ENCODE data around the gene PVR.
A peak's percentile ranks its signal among the peaks of the same experiment; 100 is the strongest.

Gene PVR, protein sequence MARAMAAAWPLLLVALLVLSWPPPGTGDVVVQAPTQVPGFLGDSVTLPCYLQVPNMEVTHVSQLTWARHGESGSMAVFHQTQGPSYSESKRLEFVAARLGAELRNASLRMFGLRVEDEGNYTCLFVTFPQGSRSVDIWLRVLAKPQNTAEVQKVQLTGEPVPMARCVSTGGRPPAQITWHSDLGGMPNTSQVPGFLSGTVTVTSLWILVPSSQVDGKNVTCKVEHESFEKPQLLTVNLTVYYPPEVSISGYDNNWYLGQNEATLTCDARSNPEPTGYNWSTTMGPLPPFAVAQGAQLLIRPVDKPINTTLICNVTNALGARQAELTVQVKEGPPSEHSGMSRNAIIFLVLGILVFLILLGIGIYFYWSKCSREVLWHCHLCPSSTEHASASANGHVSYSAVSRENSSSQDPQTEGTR

DNA sequence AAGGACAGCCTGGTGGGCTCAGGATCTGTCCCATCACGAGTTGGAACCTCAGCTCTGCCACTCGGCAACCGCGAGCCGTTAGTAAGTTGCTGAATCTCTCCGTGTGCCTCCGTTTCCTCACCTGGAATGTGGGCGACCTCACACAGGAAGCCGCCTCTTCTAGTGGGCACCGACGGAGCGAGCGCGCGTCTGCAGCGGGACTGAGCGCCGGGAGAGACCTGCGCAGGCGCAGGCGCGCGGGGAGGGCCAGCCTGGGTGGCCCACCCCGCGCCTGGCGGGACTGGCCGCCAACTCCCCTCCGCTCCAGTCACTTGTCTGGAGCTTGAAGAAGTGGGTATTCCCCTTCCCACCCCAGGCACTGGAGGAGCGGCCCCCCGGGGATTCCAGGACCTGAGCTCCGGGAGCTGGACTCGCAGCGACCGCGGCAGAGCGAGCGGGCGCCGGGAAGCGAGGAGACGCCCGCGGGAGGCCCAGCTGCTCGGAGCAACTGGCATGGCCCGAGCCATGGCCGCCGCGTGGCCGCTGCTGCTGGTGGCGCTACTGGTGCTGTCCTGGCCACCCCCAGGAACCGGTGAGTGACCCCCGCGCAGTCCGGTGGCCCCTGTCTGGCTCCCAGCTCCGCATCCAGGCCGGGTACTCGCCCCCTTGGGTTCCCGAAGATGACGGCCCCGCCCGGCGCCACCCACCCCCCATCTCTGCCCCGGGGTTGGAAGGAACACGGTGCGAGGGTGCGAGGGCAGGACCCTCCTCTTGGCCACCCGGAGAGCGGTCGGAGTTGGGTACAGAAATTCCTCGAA lies at the start of gene PVR:
Gene PVR, plus strand, starts transcription at position 306 of the 797 bp plus-strand sequence. Its CDS starts 187 bp downstream, at position 493.
- Histone ChIP-seq H3K27ac (peak within 1 kb of the TSS; percentile 83 to 92), H3K36me3 (peaks cover 0 to 11% (median 6%) of the 10 kb centered on the region in 3 donors), H3K9me3 (no peaks in the 10 kb centered on the region), H3K4me1 (peaks cover 0 to 37% (median 21%) of the 10 kb centered on the region in 4 donors), H3K4me3 (peak within 1 kb of the TSS; percentile 72 to 99), H3K27me3 (no peaks in the 10 kb centered on the region)
- TF ChIP-seq, protein P1, sequence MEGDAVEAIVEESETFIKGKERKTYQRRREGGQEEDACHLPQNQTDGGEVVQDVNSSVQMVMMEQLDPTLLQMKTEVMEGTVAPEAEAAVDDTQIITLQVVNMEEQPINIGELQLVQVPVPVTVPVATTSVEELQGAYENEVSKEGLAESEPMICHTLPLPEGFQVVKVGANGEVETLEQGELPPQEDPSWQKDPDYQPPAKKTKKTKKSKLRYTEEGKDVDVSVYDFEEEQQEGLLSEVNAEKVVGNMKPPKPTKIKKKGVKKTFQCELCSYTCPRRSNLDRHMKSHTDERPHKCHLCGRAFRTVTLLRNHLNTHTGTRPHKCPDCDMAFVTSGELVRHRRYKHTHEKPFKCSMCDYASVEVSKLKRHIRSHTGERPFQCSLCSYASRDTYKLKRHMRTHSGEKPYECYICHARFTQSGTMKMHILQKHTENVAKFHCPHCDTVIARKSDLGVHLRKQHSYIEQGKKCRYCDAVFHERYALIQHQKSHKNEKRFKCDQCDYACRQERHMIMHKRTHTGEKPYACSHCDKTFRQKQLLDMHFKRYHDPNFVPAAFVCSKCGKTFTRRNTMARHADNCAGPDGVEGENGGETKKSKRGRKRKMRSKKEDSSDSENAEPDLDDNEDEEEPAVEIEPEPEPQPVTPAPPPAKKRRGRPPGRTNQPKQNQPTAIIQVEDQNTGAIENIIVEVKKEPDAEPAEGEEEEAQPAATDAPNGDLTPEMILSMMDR (IDR thresholded peaks at IDR 0.05) = no peak
- intact Hi-C loops (cut with DNase I; ENCODE audit: low total_unique reads) = no loop called here
- DNase-seq = peak; percentile 53 to 83

DNA sequence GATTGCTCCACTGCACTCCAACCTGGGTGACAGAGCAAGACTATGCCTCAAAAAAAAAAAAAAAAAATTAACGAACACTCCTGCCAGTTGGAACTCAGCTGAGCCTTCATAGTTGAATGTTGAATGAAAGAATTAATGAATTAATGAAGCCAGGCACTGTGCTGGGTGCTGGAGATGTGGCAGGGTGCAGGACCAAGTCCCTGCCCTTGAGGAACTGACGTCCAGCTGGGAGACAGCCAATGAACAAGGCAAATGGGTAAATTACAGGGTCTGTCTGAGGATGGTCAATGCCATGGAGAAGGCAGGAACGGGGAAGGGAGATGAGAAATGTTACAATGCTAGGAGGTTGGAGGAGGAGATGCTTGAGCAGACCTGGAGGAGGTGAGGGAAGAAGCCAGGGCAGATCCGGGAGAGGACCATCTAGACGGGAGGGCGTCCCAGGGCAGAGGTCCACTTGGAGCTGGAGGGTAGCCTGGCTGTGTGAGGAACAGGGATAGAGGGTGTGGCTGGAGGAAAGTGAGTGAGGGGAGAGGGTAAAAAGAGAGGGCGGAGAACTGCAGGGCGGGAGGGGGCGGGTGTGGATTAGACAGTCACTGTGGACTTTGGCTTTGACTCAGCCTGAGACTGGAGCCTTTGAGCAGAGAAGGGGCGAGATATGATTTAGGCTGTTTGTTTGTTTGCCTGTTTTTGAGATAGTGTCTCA lies 47.1 kb upstream of the PVR start:
- Histone ChIP-seq H3K36me3 (no peaks in the 10 kb centered on the region), H3K27me3 (peaks cover 0 to 22% of the 10 kb centered on the region in 2 donors), H3K4me3 (no peak overlapping the region), H3K4me1 (no peaks in the 10 kb centered on the region), H3K9me3 (peaks cover 0 to 9% (median 5%) of the 10 kb centered on the region in 3 donors), H3K27ac (no peak overlapping the region)
- TF ChIP-seq, protein P1 (IDR thresholded peaks at IDR 0.05) = no peak
- intact Hi-C loops (cut with DNase I; ENCODE audit: low total_unique reads) = no loop called here
- DNase-seq = no peak

GRCh38 chr19:44597131-44597491 lies 46.6 kb upstream of the PVR start:
- intact Hi-C loops (cut with DNase I; ENCODE audit: low total_unique reads) = no loop called here
- TF ChIP-seq, protein P1 (IDR thresholded peaks at IDR 0.05) = no peak
- peaks cover 0 to 22% of the 10 kb centered on the region in 2 donors for H3K27me3 ChIP-seq
- H3K4me1 ChIP-seq = no peaks in the 10 kb centered on the region
- no peak overlapping the region for H3K4me3 ChIP-seq
- H3K9me3 ChIP-seq = peaks cover 0 to 9% (median 5%) of the 10 kb centered on the region in 3 donors
- no peaks in the 10 kb centered on the region for H3K36me3 ChIP-seq
- H3K27ac ChIP-seq = no peak overlapping the region
- no peak for DNase-seq

DNA sequence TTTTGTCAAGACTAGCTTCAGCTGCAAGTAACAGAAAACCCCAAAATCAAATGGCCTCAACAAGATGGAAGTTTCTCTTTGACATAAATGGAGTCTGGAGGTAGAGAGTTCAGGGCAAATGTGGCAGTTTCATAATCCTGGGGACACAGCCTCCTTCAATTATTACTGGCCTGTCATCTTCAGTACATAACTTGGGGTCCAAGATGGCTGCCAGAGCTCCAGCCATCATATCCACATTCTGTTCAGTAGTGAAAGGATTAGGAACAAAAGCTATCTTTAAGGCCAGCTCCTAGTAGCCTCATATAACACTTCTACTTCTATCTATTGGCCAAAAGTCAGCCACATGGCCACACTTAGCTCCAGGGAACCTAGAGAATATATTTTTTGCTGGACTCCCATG lies 45.4 kb upstream of the PVR start:
- TF ChIP-seq, protein P1 (IDR thresholded peaks at IDR 0.05) = no peak
- H3K27ac ChIP-seq = no peak overlapping the region
- H3K4me1 ChIP-seq = peaks cover 0 to 5% (median 0%) of the 10 kb centered on the region in 4 donors
- H3K27me3 ChIP-seq = peaks cover 0 to 22% of the 10 kb centered on the region in 2 donors
- no peaks in the 10 kb centered on the region for H3K36me3 ChIP-seq
- intact Hi-C loops (cut with DNase I; ENCODE audit: low total_unique reads) = no loop called here
- H3K9me3 ChIP-seq = peaks cover 0 to 9% (median 5%) of the 10 kb centered on the region in 3 donors
- no peak overlapping the region for H3K4me3 ChIP-seq
- no peak for DNase-seq

- Histone ChIP-seq H3K36me3 (no peaks in the 10 kb centered on the region), H3K4me1 (peaks cover 0 to 10% (median 0%) of the 10 kb centered on the region in 4 donors), H3K27ac (no peak overlapping the region), H3K27me3 (peaks cover 0 to 22% of the 10 kb centered on the region in 2 donors), H3K4me3 (no peak overlapping the region), H3K9me3 (peaks cover 0 to 9% (median 5%) of the 10 kb centered on the region in 3 donors)
- TF ChIP-seq, protein P1 (IDR thresholded peaks at IDR 0.05) = no peak
- intact Hi-C loops (cut with DNase I; ENCODE audit: low total_unique reads) = no loop called here
- DNase-seq = no peak
Measured at GRCh38 chr19:44598880-44599279, 44.8 kb upstream of the PVR start.

Data from tibial artery (tissue), 4 donors.